Caco-2 (cell line): ENCODE data around the gene EEIG1. TPM values are rescaled to one million over a fixed set of nuclear protein-coding genes. Genes with fewer than 3 reads are reported as not detected.

Experiments used
- BruUV-seq: library from RNA; stranded (reverse); fragments of 400-500 nt; replicated peaks from 2 replicates; lab custom pipeline; 2021; lab: Mats Ljungman, UMichigan
- CTCF ChIA-PET: fragments of 300-600 bp; sonication (Branson Sonifier 250); formaldehyde crosslinking; loops from one replicate; lab custom pipeline; 2022; ENCODE audit warnings: antibody characterized with exemption; lab: Charles Lee
- POLR2A ChIA-PET: fragments of 300-600 bp; sonication (Branson Sonifier 250); formaldehyde crosslinking; loops from one replicate; lab custom pipeline; 2022; ENCODE audit warnings: antibody characterized with exemption; lab: Charles Lee
- DNase-seq, 2 experiments: peaks; one replicate each; pipeline versions ENCODE4 v3.0.0 to v3.0.0-alpha.2; 2020 to 2022
- H3K27me3 ChIP-seq: replicated peaks from 2 replicates; pipeline ENCODE4 v1.6.0; 2011; ENCODE audit warnings: low read length; ENCODE audit not compliant: control insufficient read depth, insufficient read depth
- H3K36me3 ChIP-seq: 2 replicates; pipeline ENCODE4 v1.5.1; 2011; ENCODE audit warnings: low read length; ENCODE audit not compliant: control insufficient read depth, insufficient read depth
- H3K4me1 ChIP-seq: fragments of 250-450 bp; sonication (Bioruptor Pico); 2 replicates; pipeline ENCODE4 v1.5.1; 2020; ENCODE audit warnings: mild to moderate bottlenecking
- H3K4me3 ChIP-seq: 2 replicates; pipeline ENCODE4 v1.5.1; 2011; ENCODE audit warnings: low read depth, mild to moderate bottlenecking, control low read depth, low read length
- H3K9me3 ChIP-seq: fragments of 250-450 bp; sonication (Bioruptor Pico); 2 replicates; pipeline ENCODE4 v1.5.1; 2020; ENCODE audit warnings: mild to moderate bottlenecking, moderate library complexity
- H3K27ac Mint-ChIP-seq: one replicate; pipeline ENCODE4 v1.8.0; 2022; ENCODE audit warnings: mixed read lengths; ENCODE audit not compliant: unreplicated experiment
- H3K27me3 Mint-ChIP-seq: one replicate; pipeline ENCODE4 v1.8.0; 2022; ENCODE audit warnings: mixed read lengths; ENCODE audit not compliant: insufficient read depth, unreplicated experiment
- H3K36me3 Mint-ChIP-seq: one replicate; pipeline ENCODE4 v1.8.0; 2022; ENCODE audit warnings: mild to moderate bottlenecking, mixed read lengths; ENCODE audit not compliant: insufficient read depth, unreplicated experiment
- H3K4me1 Mint-ChIP-seq: one replicate; pipeline ENCODE4 v1.8.0; 2022; ENCODE audit warnings: low read depth, mixed read lengths; ENCODE audit not compliant: unreplicated experiment
- H3K4me3 Mint-ChIP-seq: one replicate; pipeline ENCODE4 v1.8.0; 2022; ENCODE audit warnings: mild to moderate bottlenecking, moderate library complexity, mixed read lengths; ENCODE audit not compliant: unreplicated experiment
- H3K9me3 Mint-ChIP-seq: one replicate; pipeline ENCODE4 v1.8.0; 2022; ENCODE audit warnings: mixed read lengths; ENCODE audit not compliant: unreplicated experiment
- intact Hi-C: fragments of 100-400 bp; cut with micrococcal nuclease; formaldehyde crosslinking; loops from one replicate; pipeline ENCODE4 v1.10.0; 2022; ENCODE audit not compliant: unreplicated experiment
- total RNA-seq: library from RNA; stranded (reverse); gene quantifications from 2 replicates; pipeline ENCODE4 v1.2.3, GENCODE V29; 2022
- TF ChIP-seq, protein P1 (sequence below), 2 experiments: fragments of 200-600 bp in 1 of 2; IDR thresholded peaks; 1 replicate in 1 of 2; 2 replicates in 1 of 2; pipeline versions ENCODE4 v1.5.1 to v1.8.0; 2011 to 2022; ENCODE audit warnings: antibody characterized with exemption in 1 of 2, control low read depth in 1 of 2, inconsistent platforms in 1 of 2, low read depth in 1 of 2, low read length in 1 of 2, mild to moderate bottlenecking in 1 of 2, moderate library complexity in 1 of 2; ENCODE audit not compliant: insufficient read depth in 1 of 2, severe bottlenecking in 1 of 2, unreplicated experiment in 1 of 2

The EEIG1 gene
- total RNA-seq, 1 experiment from 2014 or later, result 47.1 TPM

DNA sequence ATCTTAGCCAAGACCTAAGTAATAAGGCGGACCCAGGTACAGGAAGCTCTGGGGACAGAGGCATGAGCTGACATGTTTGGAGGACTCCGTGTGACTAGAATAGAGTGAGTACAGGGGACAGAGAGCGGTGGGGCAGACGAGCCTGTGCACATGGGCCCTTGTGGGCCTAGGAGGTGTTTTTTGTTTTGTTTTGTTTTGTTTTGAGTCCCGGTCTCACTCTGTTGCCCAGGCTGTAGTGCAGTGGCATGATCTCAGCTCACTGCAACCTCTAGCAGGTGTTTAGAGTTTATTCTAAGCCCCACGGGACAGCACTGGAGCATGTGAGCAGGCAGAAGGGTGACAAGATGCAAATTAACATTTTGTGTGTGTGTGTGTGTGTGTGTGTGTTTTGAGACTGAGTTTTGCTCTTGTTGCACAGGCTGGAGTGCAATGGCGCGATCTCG lies 3.1 kb upstream of the EEIG1 start:
- peaks cover 16% of the 10 kb centered on the region for H3K4me1 Mint-ChIP-seq
- Histone ChIP-seq H3K9me3 (no peaks in the 10 kb centered on the region), H3K4me3 (no peak overlapping the region), H3K36me3 (no peaks in the 10 kb centered on the region), H3K27me3 (no peaks in the 10 kb centered on the region), H3K4me1 (peaks cover 9% of the 10 kb centered on the region; the same call in 1 of the 2 replicates)
- intact Hi-C loops, result loop anchor here (5.0 kb wide), 1 partner anchor 42 kb away; no protein-coding TSS in a partner anchor
- H3K9me3 Mint-ChIP-seq, result no peaks in the 10 kb centered on the region
- BruUV-seq, result no TSS peak
- ChIA-PET CTCF (no interaction called here), POLR2A (no interaction called here)
- DNase-seq, result no peak
- H3K27me3 Mint-ChIP-seq, result no peaks in the 10 kb centered on the region
- TF ChIP-seq, protein P1, sequence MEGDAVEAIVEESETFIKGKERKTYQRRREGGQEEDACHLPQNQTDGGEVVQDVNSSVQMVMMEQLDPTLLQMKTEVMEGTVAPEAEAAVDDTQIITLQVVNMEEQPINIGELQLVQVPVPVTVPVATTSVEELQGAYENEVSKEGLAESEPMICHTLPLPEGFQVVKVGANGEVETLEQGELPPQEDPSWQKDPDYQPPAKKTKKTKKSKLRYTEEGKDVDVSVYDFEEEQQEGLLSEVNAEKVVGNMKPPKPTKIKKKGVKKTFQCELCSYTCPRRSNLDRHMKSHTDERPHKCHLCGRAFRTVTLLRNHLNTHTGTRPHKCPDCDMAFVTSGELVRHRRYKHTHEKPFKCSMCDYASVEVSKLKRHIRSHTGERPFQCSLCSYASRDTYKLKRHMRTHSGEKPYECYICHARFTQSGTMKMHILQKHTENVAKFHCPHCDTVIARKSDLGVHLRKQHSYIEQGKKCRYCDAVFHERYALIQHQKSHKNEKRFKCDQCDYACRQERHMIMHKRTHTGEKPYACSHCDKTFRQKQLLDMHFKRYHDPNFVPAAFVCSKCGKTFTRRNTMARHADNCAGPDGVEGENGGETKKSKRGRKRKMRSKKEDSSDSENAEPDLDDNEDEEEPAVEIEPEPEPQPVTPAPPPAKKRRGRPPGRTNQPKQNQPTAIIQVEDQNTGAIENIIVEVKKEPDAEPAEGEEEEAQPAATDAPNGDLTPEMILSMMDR (IDR thresholded peaks at IDR 0.05; ENCODE audit: insufficient read depth in 1 of 2, low read depth in 1 of 2, low read length in 1 of 2, severe bottlenecking in 1 of 2, unreplicated experiment in 1 of 2), result no peak
- H3K4me3 Mint-ChIP-seq, result no peak overlapping the region
- H3K27ac Mint-ChIP-seq, result no peak overlapping the region
- peaks cover 12% of the 10 kb centered on the region for H3K36me3 Mint-ChIP-seq

DNA sequence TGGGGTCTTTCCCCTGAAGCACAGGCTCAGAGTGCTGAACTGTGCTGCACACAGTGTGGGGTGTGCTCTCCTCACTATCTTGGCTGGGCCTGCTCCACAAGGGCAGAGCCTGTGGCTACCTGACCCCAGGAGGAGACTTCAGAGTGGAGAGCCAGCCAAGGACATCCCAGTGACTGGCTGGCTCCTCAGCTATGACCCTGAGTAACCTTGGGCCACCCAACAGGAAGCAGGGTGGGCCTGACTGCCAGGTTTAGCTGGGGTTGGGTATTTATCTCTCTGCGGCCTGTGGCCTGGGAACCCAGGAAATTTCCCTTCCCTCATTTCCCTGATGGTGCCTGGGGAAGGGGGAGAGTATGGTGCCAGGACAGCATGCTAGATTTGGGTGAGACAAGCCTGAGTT lies 2.1 kb upstream of the EEIG1 start:
- no peaks in the 10 kb centered on the region for H3K27me3 Mint-ChIP-seq
- no peaks in the 10 kb centered on the region for H3K9me3 Mint-ChIP-seq
- peaks cover 16% of the 10 kb centered on the region for H3K4me1 Mint-ChIP-seq
- H3K4me3 Mint-ChIP-seq, result no peak overlapping the region
- H3K27ac Mint-ChIP-seq, result no peak overlapping the region
- H3K4me3 ChIP-seq, result no peak overlapping the region
- peaks cover 19% of the 10 kb centered on the region for H3K4me1 ChIP-seq
- POLR2A ChIA-PET, result no interaction called here
- CTCF ChIA-PET, result no interaction called here
- H3K9me3 ChIP-seq, result no peaks in the 10 kb centered on the region
- intact Hi-C loops, result loop anchor here (5.0 kb wide), 1 partner anchor 41 kb away; no protein-coding TSS in a partner anchor
- H3K36me3 Mint-ChIP-seq, result peaks cover 14% of the 10 kb centered on the region
- TF ChIP-seq, protein P1 (IDR thresholded peaks at IDR 0.05; ENCODE audit: insufficient read depth in 1 of 2, low read depth in 1 of 2, low read length in 1 of 2, severe bottlenecking in 1 of 2, unreplicated experiment in 1 of 2), result no peak
- BruUV-seq, result no TSS peak
- H3K36me3 ChIP-seq, result no peaks in the 10 kb centered on the region
- DNase-seq, result no peak
- H3K27me3 ChIP-seq, result no peaks in the 10 kb centered on the region

DNA sequence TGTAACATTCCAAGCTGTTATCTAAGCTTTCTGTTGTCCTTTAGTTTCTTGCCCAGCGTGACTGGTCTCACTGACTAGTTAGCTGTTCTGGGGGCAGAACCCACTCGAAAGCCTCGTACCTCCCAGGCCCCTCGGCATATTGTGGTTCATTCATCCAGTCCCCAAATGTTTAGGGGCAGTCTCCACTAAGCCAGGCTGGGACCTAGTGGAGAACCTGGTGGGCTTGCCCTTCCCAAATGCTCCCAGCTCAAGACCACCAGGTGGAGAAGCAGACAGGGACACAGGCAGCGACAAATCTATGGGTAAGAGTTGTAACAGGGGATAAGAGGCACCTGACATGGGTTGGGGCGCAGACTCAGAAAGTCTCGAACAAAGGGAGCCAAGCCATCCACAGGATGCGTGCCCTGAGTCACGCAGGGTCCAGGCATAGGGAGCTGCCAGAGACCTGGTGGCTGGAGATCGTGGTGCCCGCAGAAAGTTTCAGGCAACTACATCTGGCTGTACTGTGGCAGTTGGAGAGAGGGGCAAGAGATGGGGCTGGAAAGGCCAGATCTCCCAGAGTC lies 851 bp upstream of the EEIG1 start:
- no peaks in the 10 kb centered on the region for H3K27me3 Mint-ChIP-seq
- peaks cover 16% of the 10 kb centered on the region for H3K4me1 Mint-ChIP-seq
- intact Hi-C loops, result loop anchor here (1.0 to 5.0 kb wide), 2 partner anchors 39 to 86 kb away; partner anchors contain the start of gene NAIF1
- no TSS peak for BruUV-seq
- CTCF ChIA-PET, result interaction anchor here (0.6 to 2.4 kb wide), 3 partner anchors 27 to 86 kb away, joined by 3 to 8 read pairs (median 4); partner anchors contain the start of gene NAIF1
- peak overlapping the region; percentile 86 for H3K27ac Mint-ChIP-seq
- peaks cover 14% of the 10 kb centered on the region for H3K36me3 Mint-ChIP-seq
- H3K4me1 ChIP-seq, result peaks cover 28% of the 10 kb centered on the region
- peak overlapping the region; percentile 86 for H3K4me3 Mint-ChIP-seq
- POLR2A ChIA-PET, result interaction anchor here (0.8 to 1.0 kb wide), 2 partner anchors 85 to 118 kb away, joined by 3 to 5 read pairs; partner anchors contain the start of gene NAIF1
- no peaks in the 10 kb centered on the region for H3K27me3 ChIP-seq
- H3K9me3 ChIP-seq, result no peaks in the 10 kb centered on the region
- TF ChIP-seq, protein P1 (IDR thresholded peaks at IDR 0.05; ENCODE audit: insufficient read depth in 1 of 2, low read depth in 1 of 2, low read length in 1 of 2, severe bottlenecking in 1 of 2, unreplicated experiment in 1 of 2), result no peak
- H3K9me3 Mint-ChIP-seq, result no peaks in the 10 kb centered on the region
- peak overlapping the region; percentile 60 for H3K4me3 ChIP-seq
- DNase-seq, result no peak
- H3K36me3 ChIP-seq, result no peaks in the 10 kb centered on the region
